ENCODE measurements around the gene MACROD2.

Gene MACROD2

DNA sequence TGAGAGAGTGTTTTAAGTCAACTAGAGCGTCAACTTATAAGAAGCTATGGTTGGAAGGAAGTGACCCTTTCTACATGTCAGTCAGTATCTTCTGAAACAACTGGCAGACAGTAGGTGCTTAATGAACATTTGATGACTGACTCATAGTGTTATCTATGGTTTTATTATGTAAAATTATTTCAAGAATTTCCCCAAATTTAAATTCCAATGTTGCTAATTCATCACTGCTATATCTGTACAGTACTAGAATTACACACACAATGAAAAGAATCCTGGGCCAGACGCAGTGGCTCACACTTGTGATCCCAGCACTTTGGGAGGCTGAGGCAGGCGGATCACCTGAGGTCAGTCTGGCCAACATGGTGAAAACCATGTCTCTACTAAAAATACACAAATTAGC is 1063.5 kb downstream of the MACROD2 start:
- DNase-seq (ENCODE audit: low read depth) = no peak

DNA sequence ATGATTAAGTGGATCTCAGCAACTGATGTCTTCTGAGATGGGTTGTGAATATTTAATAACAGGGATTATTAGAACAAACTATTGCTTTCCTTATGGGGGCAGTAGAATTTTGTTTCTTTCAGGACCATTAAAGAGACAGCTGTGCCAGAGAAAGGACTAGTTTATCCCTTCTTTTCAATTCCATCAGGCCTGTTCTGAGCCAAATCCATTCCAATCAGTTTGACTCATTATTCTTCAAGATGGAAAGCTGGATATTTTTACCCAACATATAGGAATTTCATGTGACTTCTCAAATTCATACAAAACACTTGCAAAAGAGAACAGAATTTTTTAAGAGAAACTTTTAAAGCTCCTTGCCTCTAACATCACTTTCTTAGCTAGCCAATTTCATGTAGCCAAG is 1064.1 kb downstream of the MACROD2 start:
- no peak for DNase-seq (ENCODE audit: low read depth)

DNA sequence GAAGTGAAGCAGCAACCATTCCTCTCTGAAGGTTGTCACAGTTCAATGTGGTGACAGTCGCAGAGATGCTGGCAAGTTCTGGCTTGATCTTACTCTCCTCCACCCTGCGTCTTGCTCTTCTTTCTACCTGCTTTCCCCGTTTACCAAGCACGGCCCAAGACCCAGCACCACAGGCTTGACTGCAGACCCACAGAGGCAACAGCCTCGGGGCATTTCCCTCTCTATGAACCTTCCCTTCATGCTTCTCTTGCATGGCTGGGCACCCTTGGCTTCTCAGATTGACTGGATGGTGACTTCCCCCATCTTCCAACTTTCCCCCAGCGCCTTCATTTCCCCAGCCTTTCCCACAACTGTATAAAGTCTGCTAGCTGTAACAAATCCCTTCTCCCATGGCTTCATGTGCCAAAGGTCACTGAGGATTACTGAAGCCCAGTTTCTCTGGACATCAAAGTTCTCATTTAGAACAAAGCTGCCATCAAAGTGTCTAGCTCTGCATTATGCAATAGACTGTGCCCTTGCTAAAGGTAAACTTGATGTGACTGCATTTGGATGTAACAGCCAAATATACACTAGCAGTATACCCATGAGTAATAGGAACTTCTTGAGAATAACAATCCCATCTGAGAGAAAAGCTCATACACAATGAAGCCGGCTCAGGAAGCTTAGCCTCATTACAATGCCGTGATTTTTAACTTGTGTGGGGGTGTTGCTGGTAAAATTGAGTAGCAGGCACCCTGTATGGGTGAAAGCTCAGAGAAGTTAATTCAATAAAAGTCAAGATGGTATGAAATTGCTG is 1065.1 kb downstream of the MACROD2 start:
- no peak for DNase-seq (ENCODE audit: low read depth)

DNA sequence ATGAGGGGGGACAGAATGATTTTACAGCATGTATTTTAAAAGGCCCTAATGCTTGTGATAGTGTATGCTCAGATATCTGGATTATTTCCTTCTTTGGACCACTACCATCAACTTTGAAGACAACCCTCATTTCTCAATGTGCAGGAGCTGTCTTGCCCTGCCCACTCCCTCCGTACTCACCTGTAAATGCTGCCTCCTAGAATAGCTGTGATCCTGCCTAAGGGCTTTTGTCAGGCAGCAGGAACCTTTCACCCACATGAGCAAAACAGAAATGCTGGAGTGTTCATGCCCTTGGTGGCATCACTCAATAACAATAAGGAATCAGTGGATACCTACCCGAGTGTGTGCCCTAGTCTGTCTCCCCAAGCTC is 1065.7 kb downstream of the MACROD2 start:
- DNase-seq (ENCODE audit: low read depth) = no peak

DNA sequence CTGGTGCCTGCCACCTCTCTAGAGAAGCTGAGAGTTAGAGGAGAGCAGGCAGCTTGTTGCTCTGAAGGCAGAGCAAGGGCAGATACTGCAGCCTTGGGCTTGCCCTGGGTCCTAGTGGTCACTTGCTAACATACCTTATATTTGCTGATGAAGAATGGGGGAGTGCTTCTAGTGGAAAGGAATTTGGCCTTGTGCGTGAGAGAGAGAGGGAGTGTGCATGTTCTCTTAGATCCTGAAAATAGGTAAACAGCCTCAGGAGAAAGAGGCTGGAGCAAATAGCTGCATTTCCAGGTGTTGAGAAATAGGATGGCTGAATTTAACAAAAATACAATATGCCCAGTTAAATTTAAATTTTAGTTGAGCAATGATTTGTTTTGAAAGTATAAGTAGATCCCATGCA is 1066.6 kb downstream of the MACROD2 start:
- no peak for DNase-seq (ENCODE audit: low read depth)

DNA sequence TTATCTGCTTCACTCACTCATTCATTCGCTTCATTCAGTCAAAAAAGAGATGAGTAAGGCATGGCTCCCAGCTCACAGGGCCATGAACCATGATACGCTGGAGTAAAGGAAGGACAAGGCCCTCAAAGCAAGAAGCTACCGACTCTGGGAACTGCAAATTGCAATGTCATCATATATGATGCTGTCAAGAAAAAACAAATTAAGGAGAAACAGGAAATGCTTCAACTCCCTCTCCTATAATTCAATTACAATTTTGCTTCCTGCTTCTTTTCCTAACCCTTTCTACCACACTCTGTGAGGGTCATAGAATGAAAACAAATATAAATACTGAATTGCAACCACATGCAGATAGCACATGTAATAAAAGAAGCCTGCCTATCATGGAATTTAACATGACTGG is 1067.8 kb downstream of the MACROD2 start:
- DNase-seq (ENCODE audit: low read depth) = no peak

DNA sequence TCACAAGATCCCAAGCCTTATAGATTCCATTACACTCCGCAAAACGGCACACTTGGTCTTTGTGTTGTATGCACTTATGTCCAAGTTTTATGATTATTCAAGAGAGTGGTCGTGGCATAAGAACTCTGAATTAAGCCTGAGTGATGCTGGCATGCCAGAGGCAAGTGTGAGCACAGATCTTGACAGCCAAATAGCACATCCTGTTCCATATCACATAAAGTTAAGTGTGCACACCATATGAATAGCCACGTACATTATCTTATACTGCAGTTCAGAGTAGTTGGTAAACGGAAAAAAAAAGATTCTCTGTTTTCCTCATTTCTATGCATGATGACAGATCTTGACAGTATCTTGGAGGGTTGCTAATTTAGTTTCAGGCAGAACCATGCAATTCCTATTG is 1069.4 kb downstream of the MACROD2 start:
- DNase-seq (ENCODE audit: low read depth) = no peak

DNA sequence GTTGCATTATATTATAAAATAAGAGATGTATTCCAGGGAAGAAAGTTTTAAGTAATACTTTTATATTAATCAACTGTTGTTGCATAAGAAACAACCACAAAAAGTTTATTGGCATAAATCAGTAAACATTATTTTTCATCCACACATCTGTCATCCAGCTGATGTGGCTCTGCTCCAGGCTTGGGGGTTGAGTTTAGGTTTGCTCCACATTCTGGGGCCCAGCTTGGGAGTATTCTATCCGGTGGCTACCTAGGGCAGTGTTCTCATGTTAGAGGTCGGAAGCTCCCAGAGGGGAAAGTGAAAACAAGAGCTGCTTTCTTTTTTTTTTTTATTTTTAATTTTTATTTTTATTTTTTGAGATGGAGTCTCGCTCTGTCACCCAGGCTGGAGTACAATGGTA is 1070.5 kb downstream of the MACROD2 start:
- no peak for DNase-seq (ENCODE audit: low read depth)

DNA sequence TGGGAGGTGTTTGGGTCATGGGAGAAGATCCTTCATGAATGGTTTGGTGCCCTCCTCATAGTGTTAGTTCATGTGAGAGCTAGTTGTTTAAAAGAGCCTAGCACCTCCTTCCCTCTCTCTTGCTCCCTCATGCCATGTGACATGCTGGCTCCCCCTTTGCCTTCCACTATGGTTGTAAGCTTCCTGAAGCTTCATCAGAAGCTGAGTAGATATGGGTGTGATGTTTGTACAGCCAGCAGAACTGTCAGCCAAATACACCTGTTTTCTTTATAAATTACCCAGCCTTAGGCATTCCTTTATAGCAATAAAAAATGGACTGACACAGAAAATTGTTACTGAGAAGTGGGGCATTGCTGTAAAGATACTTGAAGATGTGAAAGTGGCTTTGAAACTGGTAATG is 1073.2 kb downstream of the MACROD2 start:
- no peak for DNase-seq (ENCODE audit: low read depth)

DNA sequence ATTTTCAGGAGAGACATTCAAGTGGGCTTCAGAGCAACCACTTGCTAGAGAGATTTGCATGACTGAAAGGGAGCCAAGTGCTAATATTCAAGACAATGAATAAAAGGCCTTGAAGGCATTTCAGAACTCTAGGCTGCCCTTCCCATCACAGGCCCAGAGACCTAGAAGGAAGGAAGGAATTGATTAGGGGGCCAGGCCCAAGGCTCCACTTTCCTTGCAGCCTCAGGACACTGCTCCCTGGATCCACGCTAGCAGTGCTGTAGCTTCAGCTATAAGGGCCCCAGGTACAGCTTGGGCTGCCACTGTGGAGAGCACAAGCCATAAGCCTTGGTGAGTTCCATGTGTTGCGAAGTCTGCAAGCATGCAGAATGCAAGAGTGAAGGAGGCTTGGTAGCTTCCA is 1074.0 kb downstream of the MACROD2 start:
- no peak for DNase-seq (ENCODE audit: low read depth)

DNA sequence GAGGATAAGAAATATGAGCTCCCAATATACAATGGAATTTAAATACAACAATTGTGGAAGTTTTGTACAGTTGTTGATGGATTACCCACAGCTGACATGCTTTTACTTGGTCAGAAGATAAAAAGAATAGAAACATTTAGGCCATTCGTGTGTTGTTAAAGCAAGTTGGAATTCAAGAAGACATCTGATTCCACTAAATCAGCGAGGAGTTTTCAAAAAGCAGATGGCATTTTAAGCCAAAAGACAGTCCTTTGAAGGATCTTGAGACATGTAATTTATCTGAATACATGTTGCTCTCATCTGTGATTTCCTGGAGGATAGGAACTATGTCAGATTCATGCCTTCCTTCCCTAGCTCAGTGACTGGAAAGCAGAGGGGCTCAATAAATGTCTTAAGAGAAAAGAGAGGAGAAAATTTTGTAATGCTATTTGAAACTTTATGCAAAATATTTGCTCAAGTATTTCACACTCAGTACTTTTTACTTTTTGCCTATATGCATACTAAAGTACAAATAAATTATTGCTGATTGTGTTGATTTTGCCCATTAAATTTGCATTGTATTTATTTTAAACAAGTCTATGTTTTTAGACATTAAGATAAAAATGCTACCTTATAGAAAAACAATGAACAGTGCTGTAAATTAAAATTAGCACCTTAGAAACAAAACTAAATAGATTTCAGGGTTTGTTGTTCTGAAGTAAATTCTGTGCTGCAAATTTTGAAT is 1075.9 kb downstream of the MACROD2 start:
- DNase-seq (ENCODE audit: low read depth) = no peak

DNA sequence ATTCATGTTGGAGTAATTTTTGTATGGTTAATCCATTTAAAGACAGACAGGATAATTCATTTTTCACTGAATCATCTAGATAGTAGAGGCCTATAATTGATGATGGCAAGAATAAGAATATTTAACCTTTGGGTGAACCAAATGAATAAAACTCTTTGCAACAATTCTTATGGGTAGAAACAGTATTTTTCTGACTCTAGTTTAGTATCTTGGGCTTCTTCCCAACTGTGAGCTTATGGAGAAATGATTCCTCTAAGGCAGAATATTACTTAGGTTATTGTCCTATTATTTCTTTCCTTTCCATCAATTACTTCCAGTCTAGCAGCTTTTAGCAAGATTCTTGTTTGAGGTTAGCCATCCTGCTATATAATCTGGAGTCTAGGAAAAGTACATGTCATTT is 1077.0 kb downstream of the MACROD2 start:
- no peak for DNase-seq (ENCODE audit: low read depth)

DNA sequence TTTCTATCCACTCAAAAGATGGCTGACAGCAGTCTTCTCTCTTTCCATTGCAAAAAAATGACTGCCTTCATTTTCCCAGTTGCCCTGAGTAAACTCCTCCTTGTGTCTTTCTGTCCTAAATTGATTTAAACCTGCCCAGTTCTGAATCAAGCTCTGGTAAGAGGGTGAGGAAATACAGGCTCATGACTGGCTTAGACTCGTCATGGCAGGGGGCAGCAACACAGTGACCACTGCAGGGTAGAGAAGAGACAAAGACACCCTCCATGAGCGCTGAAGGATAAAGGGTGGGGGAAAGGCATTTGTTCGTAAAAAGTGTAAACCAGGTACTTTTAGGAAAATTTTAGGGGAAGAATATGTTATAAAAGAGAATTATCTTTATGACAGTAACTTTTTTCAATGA is 1080.3 kb downstream of the MACROD2 start:
- no peak for DNase-seq (ENCODE audit: low read depth)

DNA sequence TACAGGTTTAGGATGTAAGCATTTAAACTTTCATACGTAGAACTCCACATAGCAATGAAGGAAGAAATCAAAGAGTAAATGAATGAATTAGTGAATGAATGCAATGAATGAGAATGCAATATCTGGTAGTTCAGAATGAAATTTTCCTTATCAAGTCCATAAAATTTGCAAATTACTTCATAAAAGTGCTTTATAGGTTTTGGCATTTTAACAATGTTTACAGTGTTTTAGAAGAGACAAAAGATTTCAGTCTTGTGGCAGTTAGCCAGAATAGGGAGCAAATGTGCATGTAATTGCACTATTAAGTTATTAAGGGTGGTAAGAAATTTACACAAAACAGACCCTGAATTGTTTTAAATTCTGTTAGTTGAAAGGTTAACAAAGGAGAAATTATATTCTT is 1081.5 kb downstream of the MACROD2 start:
- no peak for DNase-seq (ENCODE audit: low read depth)

DNA sequence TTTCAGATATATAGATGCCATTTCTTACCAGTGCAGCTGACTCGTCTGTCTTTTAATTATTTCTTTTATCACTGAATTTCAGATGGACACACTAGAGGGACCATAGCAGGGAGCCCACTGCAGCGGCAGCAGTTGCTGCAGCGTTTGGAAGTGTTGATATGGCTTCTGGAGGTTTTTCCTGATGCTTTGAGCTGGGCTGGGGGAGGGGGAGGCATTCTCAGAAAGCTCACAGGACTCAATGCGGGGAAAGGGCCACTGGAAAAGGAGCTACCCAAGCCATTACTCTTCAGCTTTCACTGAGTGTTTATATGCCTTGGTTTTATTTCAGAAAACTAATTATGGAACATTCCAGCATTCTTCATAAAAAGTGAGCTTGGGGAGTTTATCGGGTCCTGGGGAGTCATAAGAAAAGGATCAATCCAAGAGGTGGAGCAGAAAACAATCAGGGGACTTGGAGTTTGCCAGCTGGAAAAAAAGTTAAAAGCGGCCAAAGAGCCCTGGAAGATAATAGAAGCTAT is 1082.5 kb downstream of the MACROD2 start:
- no peak for DNase-seq (ENCODE audit: low read depth)

DNA sequence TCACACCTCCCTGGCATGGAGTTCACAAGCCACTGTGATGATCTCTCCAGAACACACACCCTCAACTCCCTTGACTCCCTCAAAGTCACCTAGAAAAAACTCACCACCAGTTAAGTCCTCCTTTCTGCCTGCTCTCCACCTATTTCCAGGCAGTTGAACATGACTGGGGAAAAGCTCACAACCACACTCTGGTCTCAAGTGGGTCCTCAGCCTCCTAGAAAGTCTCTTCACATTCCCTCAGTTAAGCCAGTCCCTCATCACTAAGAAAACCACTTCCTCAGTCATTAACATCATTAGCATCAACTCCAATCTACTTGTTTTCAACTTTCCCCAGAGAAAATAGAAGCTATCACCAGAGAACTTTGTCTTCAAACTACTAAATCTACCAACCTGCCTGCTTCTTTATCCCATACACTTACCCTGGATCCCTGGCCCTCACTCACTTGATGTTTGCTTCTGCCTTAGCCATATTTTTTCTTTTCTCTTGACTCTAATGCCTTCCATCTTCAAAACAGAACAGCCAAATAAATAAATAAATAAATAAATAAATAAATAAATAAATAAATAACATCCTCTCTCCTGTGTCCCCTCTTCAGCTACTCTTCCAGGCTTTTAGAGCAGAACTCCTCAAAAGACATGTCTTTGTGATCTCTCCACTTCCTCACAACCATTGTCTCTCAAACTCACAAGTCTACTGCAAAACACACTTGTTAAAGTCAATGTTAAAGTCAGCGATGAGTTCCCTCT is 1084.5 kb downstream of the MACROD2 start:
- no peak for DNase-seq (ENCODE audit: low read depth)

DNA sequence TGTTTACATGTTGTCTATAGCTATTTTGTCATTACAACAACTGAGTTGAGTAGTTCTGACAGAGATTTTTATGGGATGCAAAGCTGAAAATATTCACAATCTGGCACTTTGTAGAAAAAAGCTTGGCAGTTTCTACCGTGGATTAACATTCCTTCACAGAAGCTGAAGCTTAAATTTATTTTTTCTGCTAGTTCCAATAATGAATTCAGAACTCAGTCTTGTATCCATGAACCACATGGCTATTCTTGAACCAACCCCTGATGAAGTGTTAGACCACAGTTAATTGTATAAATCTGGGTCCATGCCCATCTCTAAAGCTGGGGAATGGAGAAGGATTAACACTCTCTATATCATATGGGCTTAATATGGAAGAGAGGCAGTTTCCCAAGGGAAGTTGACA is 1085.9 kb downstream of the MACROD2 start:
- no peak for DNase-seq (ENCODE audit: low read depth)

DNA sequence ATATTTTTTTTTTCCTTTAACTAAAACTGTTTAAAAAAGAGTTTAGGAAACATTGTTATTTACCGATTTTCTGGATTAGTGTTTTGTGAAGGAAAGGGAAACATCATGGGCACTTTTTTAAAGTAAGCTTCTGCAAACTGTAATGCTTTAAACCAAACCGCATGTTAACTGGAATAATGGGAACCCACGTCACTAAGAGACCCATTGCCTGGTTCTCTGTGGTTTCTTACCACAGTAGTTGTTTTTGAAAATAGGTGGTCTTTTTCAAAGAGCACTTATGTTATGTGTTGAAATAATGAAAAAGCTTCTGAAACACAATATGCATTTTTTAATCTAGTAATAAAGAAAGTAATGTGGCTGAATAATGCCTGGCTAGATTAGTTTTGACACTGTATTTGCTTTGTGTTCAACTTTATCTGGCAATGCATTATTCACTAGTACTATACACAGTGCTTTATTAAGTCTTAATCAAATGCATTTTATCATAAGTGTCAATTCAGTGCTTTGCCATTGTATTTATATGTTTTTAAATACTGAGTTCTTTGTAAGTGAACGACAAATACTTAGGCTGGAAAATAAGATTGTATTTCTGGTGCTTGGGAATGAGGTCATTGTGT is 1096.2 kb downstream of the MACROD2 start:
- no peak for DNase-seq (ENCODE audit: low read depth)

DNA sequence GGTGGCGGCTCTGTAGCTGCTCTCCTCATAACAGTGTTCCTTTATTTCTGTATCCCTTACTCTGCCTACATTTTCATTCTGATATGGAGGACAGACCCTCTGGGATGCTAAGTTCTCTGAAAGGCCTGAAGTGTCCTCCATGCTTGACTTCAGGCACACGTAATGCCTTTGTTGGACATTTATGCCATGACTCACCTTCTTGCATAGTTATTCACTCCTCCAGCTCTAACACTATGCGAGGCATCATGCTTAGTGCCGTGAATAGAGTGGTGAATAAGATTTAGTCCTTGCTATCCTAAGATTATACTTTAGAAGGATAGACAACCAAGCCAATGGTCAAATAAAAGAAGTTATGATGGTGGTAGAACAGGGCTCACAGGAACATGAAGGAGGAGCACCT is 1103.0 kb downstream of the MACROD2 start:
- no peak for DNase-seq (ENCODE audit: low read depth)

DNA sequence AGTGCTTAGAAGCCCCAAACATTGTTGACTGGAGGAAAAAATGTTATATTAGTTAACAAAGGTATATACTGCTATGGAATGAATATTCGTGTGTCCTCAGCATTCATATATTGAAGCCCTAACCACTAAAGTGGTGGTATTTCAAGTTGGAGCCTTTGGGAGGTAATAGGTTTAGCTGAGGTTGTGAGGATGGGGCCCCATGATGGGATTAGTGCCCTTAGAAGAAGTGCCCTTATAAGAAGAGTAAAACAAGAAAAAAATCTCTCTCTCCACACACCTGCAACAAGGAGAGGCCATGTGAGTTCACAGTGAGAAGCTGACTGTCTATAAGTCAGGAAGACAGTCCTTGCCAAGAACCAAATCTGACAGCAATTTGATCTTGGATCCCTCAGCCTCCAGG is 1103.8 kb downstream of the MACROD2 start:
- no peak for DNase-seq (ENCODE audit: low read depth)

DNA sequence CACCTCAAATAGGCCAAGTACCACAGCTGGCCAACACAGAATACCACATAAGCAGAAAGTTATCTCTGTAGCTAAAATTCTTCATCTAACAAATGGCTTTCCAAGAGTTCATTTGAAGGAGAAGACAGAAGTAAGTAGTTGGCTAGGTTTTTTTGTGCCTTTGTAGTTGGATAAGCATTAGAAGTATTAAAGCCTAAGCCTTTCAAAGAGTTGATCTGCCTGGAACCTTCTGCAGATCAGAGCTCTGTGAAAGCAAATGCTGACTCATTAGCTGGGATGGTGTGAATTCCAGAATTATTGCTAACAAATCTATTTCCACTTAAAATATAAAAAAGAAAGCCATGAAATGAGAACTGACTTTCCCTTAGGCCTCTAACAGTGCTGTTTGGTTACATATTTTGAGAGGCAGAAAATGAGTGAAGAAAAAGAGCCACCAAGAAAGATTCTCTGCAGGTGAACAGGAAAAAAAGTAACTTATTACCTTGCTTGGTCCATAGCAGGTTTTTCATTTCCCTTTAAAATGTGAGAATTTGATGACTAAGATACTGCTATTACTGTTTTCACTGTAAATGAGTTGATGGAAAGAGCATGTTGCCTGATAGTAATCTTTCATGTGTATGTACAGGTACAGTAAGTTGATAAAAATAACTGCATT is 1105.3 kb downstream of the MACROD2 start:
- peak; percentile 9 for DNase-seq (ENCODE audit: low read depth)

DNA sequence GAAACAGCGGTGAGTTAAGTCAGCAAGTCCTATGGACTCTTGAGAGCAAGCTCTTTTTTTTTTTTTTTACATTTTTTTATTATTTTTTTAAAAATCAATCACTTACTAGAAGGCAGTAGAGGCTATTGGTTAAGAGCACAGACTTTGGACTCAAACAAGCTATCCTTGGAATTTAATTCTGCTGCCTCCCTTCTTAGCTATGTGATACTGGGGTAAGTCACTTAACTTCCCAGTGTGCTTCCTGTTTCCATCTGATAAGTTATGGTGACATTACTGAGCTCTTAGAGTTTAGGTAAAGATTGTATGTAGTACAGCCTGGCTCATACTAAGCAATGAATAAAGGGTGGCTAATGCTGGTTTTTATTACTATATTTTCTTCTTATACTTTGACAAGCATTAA is 1112.6 kb downstream of the MACROD2 start:
- no peak for DNase-seq (ENCODE audit: low read depth)

Data from non-pigmented ciliary epithelial cell (primary cell).